ENCODE results near the gene GDPD1. TPM values are rescaled to one million over a fixed set of nuclear protein-coding genes. Genes with fewer than 3 reads are reported as not detected.

The GDPD1 gene
- total and polyA plus RNA-seq, 9 donors, result 1.0 to 2.6 (median 1.5) TPM

DNA sequence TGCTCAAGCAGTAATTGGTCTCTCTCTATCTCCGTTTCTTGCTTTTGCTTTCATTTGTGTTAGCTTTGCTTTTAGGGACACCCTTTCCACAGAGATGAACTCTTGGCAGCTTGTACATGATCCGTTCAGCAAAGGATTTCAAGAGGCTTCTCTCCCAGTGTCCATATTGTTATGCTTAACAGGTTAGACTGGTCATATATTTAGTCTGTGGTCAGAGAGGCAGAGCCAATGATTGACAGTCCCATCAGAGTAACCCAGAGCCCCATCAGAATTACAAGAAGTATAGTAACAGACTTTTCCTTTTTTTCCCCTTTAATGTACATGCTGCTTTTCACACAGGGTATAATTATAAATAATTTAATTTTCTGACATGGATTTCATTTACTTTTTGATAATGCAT, 34.4 kb downstream of the GDPD1 start:
- WGBS, 3 donors, result 73 to 74% (median 73%) methylated on average over 2 of the region's 2 CpGs
- TF ChIP-seq EP300 (IDR thresholded peaks at IDR 0.05), result no peak
- TF ChIP-seq POLR2A (IDR thresholded peaks at IDR 0.05), result no peak
- TF ChIP-seq, protein P1, sequence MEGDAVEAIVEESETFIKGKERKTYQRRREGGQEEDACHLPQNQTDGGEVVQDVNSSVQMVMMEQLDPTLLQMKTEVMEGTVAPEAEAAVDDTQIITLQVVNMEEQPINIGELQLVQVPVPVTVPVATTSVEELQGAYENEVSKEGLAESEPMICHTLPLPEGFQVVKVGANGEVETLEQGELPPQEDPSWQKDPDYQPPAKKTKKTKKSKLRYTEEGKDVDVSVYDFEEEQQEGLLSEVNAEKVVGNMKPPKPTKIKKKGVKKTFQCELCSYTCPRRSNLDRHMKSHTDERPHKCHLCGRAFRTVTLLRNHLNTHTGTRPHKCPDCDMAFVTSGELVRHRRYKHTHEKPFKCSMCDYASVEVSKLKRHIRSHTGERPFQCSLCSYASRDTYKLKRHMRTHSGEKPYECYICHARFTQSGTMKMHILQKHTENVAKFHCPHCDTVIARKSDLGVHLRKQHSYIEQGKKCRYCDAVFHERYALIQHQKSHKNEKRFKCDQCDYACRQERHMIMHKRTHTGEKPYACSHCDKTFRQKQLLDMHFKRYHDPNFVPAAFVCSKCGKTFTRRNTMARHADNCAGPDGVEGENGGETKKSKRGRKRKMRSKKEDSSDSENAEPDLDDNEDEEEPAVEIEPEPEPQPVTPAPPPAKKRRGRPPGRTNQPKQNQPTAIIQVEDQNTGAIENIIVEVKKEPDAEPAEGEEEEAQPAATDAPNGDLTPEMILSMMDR (IDR thresholded peaks at IDR 0.05), result no peak
- Histone ChIP-seq H3K36me3 (no peaks in the 10 kb centered on the region), H3K4me1 (ENCODE audit: insufficient read depth) (no peaks in the 10 kb centered on the region), H3K4me3 (no peak overlapping the region), H3K27me3 (no peaks in the 10 kb centered on the region), H3K9me3 (no peaks in the 10 kb centered on the region), H3K27ac (no peak overlapping the region)
- intact Hi-C loops (cut with DNase I), result no loop called here
- DNase-seq, result no peak

DNA sequence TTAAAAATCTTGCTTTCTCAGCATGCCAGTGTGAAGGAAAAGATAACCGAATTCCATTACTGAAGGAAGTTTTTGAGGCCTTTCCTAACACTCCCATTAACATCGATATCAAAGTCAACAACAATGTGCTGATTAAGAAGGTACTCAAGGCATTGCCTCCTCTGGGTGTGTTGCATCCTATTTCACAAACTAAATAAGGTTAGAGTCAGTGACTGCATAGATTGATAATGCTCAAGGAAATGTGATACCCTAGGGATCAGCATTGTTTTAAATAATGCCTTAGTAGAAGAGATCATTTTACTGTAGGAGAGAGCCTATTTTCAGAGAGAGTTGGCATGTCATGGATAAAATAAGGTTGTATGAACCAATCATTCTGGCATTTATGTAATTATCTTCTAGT, 36.8 kb downstream of the GDPD1 start:
- no peak overlapping the region for H3K4me3 ChIP-seq
- WGBS, 3 donors, result 50 to 82% (median 57%) methylated on average over 2 of the region's 2 CpGs
- no peaks in the 10 kb centered on the region for H3K36me3 ChIP-seq
- H3K4me1 ChIP-seq (ENCODE audit: insufficient read depth), result no peaks in the 10 kb centered on the region
- TF ChIP-seq POLR2A (IDR thresholded peaks at IDR 0.05) (no peak), EP300 (IDR thresholded peaks at IDR 0.05) (no peak)
- TF ChIP-seq, protein P1 (IDR thresholded peaks at IDR 0.05), result no peak
- intact Hi-C loops (cut with DNase I), result no loop called here
- no peaks in the 10 kb centered on the region for H3K27me3 ChIP-seq
- no peak overlapping the region for H3K27ac ChIP-seq
- no peak for DNase-seq
- H3K9me3 ChIP-seq, result no peaks in the 10 kb centered on the region

DNA sequence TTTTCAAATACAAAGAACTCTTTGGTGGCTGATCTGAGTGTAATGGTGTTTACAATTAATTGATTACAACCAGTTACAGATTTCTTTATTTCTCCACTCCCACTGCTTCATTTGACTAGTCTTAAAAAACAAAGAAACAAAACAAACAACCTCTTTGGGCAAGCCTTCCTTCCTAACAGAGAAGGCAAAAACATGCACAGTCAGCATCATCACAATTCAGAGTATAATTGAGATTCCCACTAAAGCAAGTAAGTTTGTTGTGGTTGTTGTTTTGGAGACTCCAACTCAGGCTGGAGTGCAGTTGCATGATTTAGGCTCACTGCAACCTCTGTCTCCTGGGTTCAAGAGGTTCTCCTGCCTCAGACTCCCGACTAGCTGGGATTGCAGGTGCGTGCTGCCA, 40.4 kb downstream of the GDPD1 start:
- Histone ChIP-seq H3K27me3 (no peaks in the 10 kb centered on the region), H3K36me3 (no peaks in the 10 kb centered on the region), H3K4me1 (ENCODE audit: insufficient read depth) (no peaks in the 10 kb centered on the region), H3K27ac (no peak overlapping the region), H3K4me3 (no peak overlapping the region), H3K9me3 (no peaks in the 10 kb centered on the region)
- 83 to 97% (median 88%) methylated on average over 2 of the region's 2 CpGs for WGBS, 3 donors
- intact Hi-C loops (cut with DNase I), result no loop called here
- no peak for DNase-seq
- TF ChIP-seq POLR2A (IDR thresholded peaks at IDR 0.05), result no peak
- no peak for TF ChIP-seq EP300 (IDR thresholded peaks at IDR 0.05)
- TF ChIP-seq, protein P1 (IDR thresholded peaks at IDR 0.05), result no peak

DNA sequence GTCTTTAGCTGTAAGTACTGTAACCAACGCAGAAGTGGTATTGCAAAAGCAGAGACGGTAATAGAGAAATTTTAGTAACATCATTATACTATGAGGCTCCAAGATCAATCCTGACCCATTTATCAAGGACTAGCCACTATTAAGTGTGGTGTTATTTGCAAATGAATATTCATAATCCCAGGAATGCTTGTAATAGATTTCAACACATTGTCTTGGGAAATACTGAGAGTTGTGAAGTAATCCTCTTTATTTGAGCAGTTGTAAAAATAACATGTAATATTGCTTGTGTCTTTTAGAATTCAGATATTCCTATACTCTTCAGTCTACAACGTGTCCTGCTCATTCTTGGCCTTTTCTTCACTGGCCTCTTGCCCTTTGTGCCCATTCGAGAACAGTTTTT, 46.4 kb downstream of the GDPD1 start:
- Histone ChIP-seq H3K9me3 (no peaks in the 10 kb centered on the region), H3K36me3 (no peaks in the 10 kb centered on the region), H3K4me3 (no peak overlapping the region), H3K4me1 (ENCODE audit: insufficient read depth) (no peaks in the 10 kb centered on the region), H3K27me3 (no peaks in the 10 kb centered on the region), H3K27ac (no peak overlapping the region)
- DNase-seq, result no peak
- intact Hi-C loops (cut with DNase I), result no loop called here
- WGBS, 3 donors, result 84 to 89% (median 88%) methylated on average over 4 of the region's 4 CpGs
- TF ChIP-seq POLR2A (IDR thresholded peaks at IDR 0.05) (no peak), EP300 (IDR thresholded peaks at IDR 0.05) (no peak)
- TF ChIP-seq, protein P1 (IDR thresholded peaks at IDR 0.05), result no peak

- TF ChIP-seq EP300 (IDR thresholded peaks at IDR 0.05), result no peak
- no peak for TF ChIP-seq POLR2A (IDR thresholded peaks at IDR 0.05)
- TF ChIP-seq, protein P1 (IDR thresholded peaks at IDR 0.05), result no peak
- WGBS, 3 donors, result 93 to 97% (median 94%) methylated on average over 5 of the region's 5 CpGs
- no peak for DNase-seq
- intact Hi-C loops (cut with DNase I), result no loop called here
- H3K4me1 ChIP-seq (ENCODE audit: insufficient read depth), result no peaks in the 10 kb centered on the region
- H3K9me3 ChIP-seq, result no peaks in the 10 kb centered on the region
- no peak overlapping the region for H3K4me3 ChIP-seq
- no peak overlapping the region for H3K27ac ChIP-seq
- no peaks in the 10 kb centered on the region for H3K27me3 ChIP-seq
- no peaks in the 10 kb centered on the region for H3K36me3 ChIP-seq
These were observed 47.5 kb downstream of the GDPD1 start for GRCh38 chr17:59267776-59268175.
